H1 (cell line): Measurements from ENCODE around the gene GCH1. TPM values are rescaled to one million over a fixed set of nuclear protein-coding genes. Genes with fewer than 3 reads are reported as not detected.

Experiments
- ASH2L ChIP-seq: fragments of 200-600, 300-600 bp; sonication (generic); IDR thresholded peaks from one replicate; pipeline ENCODE4 v1.7.1; 2017; ENCODE audit warnings: low read length
- BRCA1 ChIP-seq: IDR thresholded peaks from 2 replicates; pipeline ENCODE4 v1.6.1; 2012; ENCODE audit warnings: low read depth, low read length, improper control_type of control experiment
- CEBPB ChIP-seq: IDR thresholded peaks from 2 replicates; pipeline ENCODE4 v1.6.1; 2012; ENCODE audit warnings: low read depth, low read length
- E2F6 ChIP-seq: IDR thresholded peaks from 2 replicates; pipeline ENCODE4 v1.6.1; 2012; ENCODE audit warnings: inconsistent platforms
- SIX5 ChIP-seq: IDR thresholded peaks from 2 replicates; pipeline ENCODE4 v1.6.1; 2011; ENCODE audit warnings: mild to moderate bottlenecking, low read depth, low read length
- SRF ChIP-seq: IDR thresholded peaks from 2 replicates; pipeline ENCODE4 v1.6.1; 2011; ENCODE audit warnings: mild to moderate bottlenecking, low read depth, low read length, moderate library complexity
- polyA plus RNA-seq, 7 experiments: library from polyadenylated mRNA; depleted of rRNA in 3 of 7; stranded (reverse) in 5 of 7; unstranded in 2 of 7; fragments of >200 nt in 5 of 7; fragments of 200-250 nt in 2 of 7; gene quantifications; 1 replicate in 5 of 7; 2 replicates in 1 of 7; 4 replicates in 1 of 7; pipeline versions ENCODE4 v1.2.1 to v1.2.3, GENCODE V29; 2011 to 2013; ENCODE audit warnings: missing spikeins in 2 of 7, mixed read lengths in 2 of 7
- total RNA-seq: library from RNA; stranded (reverse); fragmentation: NEBNext Ultra II Directional; extraction: Animal tissue kit (Norgen Biotek cat#: 25700); gene quantifications from 2 replicates; pipeline ENCODE4 v1.2.1, GENCODE V29; 2021

GCH1 gene
- total and polyA plus RNA-seq, 2 of the 8 experiments (the other 6 are each of a cell fraction or from before 2014, with no cell fraction given) = 7.3 to 7.9 TPM

- TF ChIP-seq E2F6 (no peak), CEBPB (no peak), SRF (no peak), BRCA1 (no peak), SIX5 (no peak), ASH2L (no peak)
These were observed 34.2 kb upstream of the GCH1 start (continued) for GRCh38 chr14:54936816-54937215.
